HG02970 (cell line): ENCODE results near the gene CUTA.

ENCODE experiments used
- ATAC-seq: cut with Tn5 transposase; IDR thresholded peaks from one replicate; pipeline ENCODE4 v1.9.1; 2021; ENCODE audit warnings: mild to moderate bottlenecking, moderate library complexity, moderate number of reproducible peaks; ENCODE audit not compliant: unreplicated experiment, low FRiP score

Gene CUTA

GRCh38 chr6:33417903-33418689 lies at the start of gene CUTA:
Gene CUTA, minus strand, starts transcription at chr6:33418107. Its CDS starts 107 bp downstream, at chr6:33418000.
- peak; percentile 86 for ATAC-seq

- ATAC-seq, result no peak
Observed at GRCh38 chr6:33467091-33467490, 49.2 kb upstream of the CUTA start.

DNA sequence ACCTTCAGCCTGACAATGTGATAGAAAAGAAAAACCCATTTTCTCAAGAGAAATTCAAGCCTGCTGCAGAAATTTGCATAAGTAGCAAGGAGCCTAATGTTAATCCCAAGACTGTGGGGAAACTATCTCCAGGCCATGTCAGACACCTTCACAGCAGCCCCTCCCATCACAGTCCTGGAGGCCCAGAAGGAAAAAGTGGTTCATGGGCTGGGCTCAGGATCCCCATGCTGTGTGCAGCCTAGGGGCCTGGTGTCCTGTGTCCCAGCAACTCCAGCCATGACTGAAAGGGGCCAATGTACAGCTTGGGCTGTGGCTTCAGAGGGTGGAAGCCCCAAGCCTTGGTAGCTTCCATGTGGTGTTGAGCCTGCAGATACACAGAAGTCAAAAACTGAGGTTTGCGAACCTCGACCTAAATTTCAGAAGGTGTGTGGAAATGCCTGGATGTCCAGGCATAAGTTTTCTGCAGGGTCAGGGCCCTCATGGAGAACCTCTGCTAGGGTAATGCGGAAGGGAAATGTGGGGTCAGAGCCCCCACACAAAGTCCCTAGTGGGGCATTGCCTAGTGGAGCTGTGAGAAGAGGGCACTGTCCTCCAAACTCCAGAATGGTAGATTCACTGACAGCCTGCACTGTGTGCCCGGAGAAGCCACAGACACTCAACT lies 48.3 kb upstream of the CUTA start:
- no peak for ATAC-seq

DNA sequence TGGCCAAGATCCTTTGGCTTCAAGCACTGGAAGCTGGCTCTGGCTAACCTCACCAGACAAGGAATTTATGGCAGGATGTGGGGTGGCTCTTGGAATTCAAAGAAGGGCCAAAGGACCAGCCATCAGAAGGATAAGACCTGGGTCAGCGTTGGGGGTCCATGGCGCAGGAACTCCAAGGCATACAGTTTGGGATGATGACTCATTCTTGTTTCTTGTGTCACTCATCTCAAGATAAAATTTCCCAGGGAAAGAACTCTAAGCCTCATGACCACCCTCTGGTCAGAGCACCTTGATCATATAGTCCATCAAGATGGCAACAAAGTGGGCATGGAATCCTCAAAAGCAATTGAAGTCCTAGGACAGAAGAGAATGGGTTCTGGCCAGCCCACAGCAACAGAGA lies 41.3 kb upstream of the CUTA start:
- ATAC-seq, result no peak

DNA sequence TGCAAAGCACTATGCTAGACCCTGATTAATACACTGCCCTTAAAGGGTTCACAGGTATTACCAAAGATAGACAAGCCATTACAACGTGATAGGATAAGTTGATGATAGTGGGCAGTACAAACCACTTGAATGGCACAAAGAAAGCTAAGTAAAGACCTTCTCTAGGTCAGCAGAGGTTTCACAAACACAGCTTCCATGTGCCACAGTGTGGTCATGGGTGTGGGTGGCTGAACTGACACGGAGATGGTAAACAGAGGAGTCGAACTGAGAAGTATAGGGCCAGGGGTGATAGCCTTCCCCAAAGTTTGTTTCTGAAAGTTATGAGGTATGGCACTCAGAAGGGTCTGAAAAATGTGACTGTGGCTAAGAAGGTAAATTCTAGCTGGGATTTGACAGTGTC lies 40.8 kb upstream of the CUTA start:
- ATAC-seq, result no peak

GRCh38 chr6:33456156-33456555 lies 38.2 kb upstream of the CUTA start:
- no peak for ATAC-seq

- no peak for ATAC-seq
Observed at GRCh38 chr6:33455051-33455450, 37.1 kb upstream of the CUTA start.

DNA sequence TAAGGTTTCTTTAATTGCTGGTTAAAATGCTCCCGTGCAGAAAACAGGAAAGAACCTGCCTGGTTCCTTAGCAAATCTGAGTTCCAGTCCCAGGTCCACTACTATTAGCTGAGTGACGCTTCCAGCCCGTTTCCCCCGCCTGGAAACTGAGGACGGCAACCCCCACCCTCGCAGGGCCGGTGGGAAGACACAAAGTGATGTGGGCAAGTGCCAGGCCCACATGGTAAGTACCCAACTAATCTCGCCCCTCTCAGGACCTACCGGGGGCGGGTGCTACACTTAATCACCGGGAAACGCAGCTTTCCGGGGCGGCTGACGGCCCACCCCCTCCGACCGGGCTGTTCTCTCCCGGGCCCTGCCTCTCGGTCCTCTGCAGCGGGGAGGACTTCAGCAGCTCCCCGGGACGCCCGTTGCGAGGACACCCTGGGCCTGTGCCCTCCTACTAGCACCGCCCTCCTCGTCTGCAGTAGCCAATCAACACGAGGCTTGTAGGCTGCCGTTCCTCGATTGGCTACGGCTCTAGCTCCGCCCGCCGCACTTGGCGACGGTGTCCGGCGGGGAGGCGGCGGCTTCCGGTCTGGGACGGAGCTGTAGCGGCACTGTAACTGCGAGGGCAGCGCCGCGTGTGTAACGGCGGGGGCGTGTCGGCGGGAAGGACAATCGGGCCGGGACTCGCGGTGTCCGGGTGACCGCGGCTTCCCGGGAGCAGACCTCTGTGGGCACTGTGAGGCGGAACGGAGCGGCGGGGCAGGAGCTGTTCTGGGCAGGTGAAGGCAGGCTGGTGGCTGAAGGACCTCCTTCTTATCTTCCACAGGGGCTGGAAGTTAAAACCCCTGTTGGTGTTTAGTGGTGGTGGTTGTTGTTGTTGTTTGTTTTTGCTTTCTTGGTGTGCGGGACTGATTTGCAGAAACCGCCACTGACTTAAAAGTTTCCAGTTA lies 36.4 kb upstream of the CUTA start, which contains the start of gene ZBTB9:
Gene ZBTB9 (plus strand): TSS at position 568 of the 938 bp plus-strand sequence. CDS start 525 bp downstream, outside the sequence.
- peak; percentile 93 for ATAC-seq

DNA sequence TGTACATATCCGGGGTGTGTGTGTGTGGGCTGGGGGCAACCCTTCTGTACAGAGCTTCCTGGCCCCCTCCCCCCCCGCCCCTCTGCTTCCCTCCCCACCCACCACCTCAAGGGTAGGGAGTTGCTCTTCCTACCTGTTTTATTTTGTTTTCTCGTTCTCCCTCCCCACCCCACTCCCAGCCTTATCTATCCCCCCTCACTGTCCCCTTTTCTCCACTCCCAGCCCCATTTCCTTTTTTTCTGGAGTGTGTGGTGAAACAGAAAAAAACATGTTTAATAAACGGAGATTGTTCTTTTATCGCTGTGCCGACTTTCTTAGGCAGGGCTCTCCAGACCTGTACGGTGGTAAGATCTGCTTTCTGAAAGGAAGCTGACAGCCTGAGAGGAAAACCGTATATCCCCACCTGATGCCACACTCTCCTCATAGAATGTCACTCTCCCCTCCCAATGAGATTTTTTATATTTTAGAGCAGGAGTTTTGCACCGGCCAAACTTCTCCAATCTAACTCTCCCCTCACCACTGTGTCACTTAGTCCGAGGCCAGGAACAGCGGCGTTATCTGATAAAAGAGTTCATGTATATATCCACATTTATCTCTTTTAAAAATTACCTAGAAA lies 35.6 kb upstream of the CUTA start:
- ATAC-seq, result no peak

GRCh38 chr6:33452496-33452895 lies 34.6 kb upstream of the CUTA start:
- no peak for ATAC-seq

DNA sequence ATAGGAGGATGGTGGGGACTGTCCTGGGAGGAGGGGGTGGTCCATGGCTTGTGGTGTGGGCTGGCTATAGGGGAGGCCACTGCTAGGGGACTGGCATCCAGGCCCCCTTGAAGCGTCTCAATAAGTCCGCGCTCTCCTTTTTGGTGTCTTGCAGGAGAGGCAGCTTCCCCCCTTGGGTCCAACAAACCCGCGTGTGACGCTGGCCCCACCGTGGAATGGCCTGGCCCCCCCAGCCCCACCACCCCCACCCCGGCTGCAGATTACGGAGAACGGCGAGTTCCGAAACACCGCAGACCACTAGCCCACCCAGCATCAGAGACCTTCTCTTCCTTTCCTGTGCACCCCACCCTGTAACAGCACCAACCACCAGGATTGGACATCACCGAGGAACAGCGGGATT lies 33.7 kb upstream of the CUTA start:
- ATAC-seq, result no peak

DNA sequence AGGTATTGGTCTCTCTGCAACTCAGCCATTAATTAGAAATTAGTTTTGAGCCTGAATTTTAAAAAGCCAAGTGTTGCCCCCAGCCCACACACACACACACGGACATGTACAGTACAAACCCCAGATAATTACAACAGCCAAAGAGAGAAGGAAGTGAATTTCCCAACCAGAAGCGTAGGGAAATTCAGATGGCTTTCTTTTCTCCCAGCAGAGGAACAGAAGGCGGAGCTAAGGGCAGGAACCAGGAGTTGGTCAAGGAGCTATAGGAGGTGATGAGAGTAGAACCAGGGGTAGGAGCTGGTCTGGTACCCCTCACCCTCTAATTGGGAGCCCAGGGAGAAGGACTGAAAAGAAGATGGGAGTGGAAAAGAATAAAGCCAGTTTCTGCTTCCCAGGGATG lies 32.5 kb upstream of the CUTA start:
- ATAC-seq, result no peak

DNA sequence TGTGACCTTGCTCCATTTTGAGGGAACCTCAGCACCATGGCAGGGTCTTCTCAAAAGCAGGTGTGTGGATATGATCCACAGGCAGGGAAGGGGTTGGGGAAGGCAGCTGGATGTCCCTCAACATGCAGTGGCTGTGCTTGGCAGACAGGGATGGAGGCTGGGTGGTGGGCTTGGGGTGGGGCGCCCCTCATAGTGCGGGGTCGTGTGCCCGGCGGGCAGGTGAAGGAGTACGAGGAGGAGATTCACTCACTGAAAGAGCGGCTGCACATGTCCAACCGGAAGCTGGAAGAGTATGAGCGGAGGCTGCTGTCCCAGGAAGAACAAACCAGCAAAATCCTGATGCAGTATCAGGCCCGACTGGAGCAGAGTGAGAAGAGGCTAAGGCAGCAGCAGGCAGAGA lies 28.4 kb upstream of the CUTA start:
- ATAC-seq, result no peak

- ATAC-seq, result no peak
Observed at GRCh38 chr6:33445119-33445603, 27.3 kb upstream of the CUTA start.

DNA sequence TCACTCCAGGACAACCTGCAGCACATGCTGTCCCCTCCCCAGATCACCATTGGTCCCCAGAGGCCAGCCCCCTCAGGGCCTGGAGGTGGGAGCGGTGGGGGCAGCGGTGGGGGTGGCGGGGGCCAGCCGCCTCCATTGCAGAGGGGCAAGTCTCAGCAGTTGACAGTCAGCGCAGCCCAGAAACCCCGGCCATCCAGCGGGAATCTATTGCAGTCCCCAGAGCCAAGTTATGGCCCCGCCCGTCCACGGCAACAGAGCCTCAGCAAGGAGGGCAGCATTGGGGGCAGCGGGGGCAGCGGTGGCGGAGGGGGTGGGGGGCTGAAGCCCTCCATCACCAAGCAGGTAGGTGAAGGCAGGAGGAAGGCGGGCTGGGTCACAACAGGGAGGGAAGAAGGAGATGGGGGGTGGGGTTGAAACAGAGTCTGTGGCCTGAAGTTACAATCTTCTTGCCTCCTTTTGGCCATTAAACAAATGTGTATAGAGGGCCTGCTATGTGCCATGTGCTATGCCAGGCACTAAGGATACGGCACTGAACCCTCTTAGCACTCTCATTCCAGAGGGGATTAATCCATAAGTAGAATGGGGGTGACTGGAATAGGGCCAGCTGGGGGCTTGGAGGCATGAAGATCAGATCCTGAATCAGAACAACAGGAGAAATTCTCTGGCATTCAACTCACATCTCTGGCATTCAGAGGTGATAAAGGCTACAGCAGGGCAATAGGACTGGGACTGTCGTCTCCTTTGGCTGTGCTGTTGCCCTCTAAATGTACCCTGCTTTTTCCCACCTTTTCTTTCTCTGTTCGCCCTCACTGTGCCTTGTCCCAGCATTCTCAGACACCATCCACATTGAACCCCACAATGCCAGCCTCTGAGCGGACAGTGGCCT lies 26.0 kb upstream of the CUTA start:
- ATAC-seq, result no peak

DNA sequence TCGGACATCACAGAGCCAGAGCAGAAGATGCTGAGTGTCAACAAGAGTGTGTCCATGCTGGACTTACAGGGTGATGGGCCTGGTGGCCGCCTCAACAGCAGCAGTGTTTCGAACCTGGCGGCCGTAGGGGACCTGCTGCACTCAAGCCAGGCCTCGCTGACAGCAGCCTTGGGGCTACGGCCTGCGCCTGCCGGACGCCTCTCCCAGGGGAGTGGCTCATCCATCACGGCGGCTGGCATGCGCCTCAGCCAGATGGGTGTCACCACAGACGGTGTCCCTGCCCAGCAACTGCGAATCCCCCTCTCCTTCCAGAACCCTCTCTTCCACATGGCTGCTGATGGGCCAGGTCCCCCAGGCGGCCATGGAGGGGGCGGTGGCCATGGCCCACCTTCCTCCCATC lies 25.1 kb upstream of the CUTA start:
- no peak for ATAC-seq

DNA sequence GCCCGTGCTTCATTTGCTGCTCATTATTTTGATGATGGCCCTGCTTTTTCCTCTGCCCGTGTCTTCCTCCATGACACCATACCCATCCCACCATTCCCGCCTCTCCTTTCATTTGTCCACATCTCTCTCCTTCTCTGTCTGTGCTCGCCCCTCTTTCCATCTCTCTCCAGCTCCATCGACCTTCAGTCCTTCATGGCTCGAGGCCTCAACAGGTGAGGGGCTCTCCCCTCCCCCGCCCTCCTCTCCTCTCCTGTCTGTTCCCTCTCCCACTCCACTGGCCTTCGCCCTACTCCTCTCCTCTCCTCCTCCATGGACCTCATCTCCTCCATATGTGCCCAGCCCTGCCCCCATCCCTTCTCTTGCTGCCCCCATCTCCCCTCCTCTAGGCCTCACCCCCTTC lies 24.4 kb upstream of the CUTA start:
- ATAC-seq, result no peak

DNA sequence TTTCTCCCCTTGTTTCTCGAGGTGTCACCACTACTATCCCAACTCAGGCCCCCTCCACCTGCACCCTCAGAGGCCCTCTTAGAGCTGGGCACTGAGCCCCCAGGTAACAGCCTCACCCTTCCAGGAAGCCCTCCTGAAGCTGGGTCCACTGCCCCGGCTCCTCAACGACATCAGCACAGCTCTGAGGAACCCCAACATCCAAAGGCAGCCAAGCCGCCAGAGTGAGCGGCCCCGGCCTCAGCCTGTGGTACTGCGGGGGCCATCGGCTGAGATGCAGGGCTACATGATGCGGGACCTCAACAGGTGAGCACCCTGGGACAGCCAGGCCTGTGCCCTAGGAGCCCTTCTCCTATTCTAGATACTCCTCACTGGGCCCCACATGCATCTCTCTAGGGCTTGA lies 23.6 kb upstream of the CUTA start:
- ATAC-seq, result no peak

GRCh38 chr6:33440649-33441309 lies 22.9 kb upstream of the CUTA start:
- no peak for ATAC-seq
